GM19238 (cell line): ENCODE data around the gene ADRB1.
A peak's percentile ranks its signal among the peaks of the same experiment; 100 is the strongest.

ENCODE experiments used
- DNase-seq: peaks from one replicate; pipeline ENCODE4 v3.0.0; 2011; ENCODE audit warnings: low spot score; ENCODE audit not compliant: insufficient read length

ADRB1 gene

DNA sequence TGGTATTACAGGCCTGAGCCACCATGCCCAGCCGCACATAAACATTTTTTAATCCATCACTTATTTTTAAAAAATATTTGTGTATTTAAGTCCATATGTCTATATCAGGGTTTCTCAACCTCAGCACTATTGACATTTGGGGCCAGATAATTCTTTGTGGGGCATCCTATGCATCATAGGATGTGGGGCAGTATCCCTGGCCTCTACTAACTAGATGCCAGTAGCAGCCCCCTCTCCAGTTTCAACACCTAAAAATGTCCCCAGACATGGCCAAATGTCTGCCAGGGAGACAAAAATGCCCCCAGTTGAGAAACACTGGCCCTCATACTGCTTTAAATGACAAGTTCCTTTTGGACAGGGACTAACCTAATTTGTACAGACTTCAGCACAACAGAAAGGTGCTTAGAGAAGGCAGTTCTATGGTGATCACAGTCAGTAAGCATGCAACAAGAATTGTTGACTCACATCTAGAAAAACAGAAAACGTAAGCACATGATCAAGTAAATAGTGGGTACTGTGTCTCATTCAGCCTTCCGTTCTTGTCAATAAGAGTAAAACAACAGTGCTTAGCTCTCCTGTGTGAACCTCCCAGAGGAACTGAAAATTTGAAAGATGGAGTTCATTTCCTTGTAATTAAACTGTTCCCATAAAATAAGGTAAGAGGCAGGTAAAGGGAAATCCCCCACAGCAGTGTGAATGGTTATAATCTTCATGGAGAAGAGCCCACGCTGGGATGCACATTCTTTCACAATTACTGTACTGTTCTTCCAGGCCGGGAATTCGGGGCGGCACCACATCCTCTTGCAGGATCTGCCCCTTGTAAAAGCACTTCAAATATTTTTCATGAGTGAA, 17.3 kb upstream of the ADRB1 start:
- no peak for DNase-seq

DNA sequence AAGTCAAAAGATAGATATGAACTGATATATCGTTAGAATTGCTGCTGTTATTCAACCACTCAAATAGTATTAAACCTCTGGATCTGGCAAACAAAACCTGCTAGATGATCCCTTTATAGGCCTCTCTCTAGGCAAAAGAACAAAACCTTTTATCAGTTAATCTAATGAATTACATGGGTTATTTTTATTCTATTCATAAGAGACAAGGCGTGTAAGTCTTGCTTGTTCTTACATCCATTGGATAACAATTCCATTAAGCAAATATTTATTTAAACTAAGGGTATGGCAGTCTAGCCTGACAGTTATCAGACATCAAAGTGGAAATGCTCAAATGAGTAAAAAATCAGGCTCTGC, 16.6 kb upstream of the ADRB1 start:
- DNase-seq: no peak

DNA sequence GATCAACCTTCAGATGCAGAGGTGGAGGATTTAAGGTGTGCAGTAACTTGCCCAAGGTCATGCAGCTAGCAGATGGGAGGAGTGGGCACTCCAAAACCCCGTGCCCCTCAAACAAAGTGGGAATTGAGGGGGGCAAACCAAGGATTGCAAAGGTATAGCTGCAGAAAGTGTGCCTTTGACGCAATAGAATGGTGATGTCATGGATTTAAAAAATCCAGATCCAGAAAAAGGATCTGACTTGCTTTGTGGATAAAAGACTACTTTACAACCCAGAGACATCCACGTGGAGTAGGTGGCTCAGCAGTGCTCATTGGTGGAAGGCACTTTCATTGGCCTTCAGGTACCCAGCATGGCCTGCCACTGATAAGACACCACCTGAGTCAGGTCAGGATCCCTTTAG, 15.7 kb upstream of the ADRB1 start:
- DNase-seq: no peak

DNA sequence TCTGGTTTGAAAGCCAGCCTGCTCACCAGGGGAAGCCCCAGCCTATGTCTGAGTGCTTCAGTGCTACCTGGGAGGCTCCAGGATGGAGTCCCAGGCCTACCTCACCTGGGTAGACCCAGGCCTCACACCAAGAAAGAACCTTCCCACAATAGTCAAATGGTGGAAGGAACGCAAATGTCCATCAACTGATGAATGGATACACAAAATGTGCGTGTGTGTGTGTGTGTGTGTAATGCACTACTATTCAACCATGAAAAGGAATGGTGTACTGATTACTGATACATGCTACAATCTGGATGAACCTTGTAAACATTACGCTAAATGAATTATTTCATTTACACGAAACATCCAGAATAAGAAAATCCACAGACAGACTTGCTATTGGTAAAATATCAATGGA, 15.2 kb upstream of the ADRB1 start:
- DNase-seq: no peak

DNA sequence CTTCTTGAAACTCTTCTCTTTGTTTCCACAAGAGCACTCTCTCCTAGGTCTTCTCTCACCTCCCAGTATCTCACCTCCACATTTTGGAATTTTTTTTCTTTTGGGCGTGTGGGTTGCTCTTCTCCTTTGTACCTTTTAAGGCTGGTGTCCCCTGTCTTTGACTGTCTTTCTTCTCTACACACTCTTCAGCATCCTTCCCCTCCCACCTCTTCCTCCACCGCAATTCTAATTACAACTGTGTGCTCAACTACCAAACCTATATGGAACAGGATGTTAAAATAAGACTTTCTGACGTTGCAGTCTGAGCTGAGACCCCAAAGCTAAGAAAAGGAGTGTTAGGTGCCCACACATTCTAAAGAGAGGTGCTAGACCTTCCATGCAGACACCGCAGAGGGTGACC, 14.0 kb upstream of the ADRB1 start:
- no peak for DNase-seq

DNA sequence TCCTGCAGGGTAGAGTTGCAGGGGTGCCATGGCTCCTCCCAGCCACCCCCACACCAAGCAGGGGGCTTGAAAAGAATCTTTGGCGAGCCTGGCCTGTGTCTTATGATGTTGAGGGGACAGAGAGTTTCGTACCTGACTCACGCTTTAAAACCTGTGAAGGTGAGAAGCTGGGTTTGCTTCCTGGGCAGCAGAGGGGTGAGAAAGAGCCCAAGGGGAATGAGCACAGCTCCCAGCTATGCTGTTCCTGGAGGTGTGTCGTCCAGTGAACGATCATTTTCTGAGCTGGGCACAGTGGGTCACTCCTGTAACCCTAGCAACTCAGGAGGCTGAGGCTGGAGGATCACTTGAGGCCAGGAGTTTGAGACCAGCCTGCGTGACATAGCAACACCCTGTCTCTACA, 13.5 kb upstream of the ADRB1 start:
- DNase-seq: no peak

DNA sequence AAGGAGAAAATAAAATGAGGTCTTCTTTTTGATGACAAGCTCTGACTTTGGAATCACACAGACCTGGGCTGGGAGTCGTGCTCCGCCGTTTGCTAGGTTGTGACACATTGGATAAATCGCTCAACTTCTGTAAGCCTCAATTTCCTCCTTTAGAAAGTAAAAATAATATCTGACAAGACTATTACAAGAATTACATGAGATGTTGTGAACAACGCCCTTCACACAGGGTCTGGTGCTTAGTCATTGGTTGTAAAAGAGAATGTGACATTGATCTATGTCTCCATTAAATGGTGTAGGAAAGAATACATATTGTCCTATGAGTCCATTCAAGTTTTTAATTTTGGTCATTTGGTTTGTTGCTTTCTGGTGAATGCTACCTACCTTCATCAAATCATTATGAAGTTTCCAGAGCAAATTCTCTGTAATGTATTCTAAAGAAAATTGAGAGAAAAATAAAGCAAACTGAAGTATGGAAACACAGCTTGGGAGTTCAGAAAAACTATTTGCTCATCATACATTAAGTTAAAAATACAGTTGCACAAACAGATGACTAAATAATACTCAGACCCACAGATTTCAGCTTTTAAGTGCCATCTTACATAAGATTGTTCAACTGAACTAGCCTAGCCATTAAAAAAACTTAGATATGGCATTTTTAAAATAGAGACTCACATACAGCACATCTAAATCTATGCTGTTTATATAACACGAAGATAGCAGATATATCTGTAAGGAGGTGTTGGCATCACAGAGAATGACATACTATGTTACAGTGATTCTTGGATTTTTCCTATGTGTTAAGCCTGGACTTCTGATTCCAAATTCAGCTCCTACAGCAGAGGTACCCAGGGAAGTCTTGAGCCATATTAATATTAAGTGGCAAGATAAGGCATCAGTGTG, 12.3 kb upstream of the ADRB1 start:
- no peak for DNase-seq

DNA sequence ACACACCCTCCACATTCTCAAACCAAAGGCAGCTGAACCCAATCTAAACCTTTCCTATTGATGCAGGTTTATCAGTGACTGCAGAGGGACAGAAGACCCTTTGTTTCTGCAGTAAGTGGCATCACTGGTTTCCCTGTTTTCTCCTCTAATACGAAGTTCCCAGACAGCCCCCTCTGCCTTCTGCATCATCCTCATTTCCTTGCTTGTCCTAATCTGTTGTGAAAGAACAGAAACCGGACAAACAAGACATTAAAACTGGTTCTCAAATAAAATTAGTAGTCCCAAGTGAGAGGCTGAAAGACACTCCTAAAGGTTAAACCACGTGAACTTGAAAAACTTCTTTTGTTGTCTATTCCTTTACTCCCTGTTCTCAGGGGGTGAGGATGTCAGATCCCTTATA, 10.1 kb upstream of the ADRB1 start:
- DNase-seq: no peak

DNA sequence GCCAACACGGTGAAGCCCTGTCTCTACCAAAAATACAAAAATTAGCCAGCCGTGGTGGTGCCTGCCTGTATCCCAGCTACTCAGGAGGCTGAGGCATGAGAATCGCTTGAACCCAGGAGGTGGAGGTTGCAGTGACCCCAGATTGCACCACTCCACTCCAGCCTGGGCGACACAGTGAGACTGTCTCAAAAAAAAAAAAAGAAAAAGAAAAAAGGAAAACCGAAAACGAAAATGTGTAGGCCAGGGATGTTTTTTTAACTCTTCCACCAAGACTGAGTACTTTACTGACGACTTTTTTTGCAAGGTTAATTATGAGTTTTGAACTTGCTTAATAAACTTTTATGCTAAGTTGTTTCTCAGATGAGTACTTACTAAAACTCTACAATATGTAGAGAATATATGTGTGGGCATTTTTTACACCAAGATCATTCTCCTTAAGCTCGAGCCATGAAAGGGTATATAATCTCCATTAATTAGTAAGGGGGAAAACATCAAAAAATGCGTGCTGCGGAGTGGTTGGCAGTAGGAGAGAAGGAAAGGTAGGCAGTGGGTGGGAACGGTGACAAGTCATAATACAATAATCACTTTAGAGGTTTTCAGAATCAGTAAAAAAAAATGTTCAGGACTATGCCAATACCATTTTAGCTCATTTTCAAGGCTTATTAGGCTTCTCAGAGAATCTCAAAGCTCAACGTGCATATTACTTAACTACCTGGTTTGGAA, 8.6 kb upstream of the ADRB1 start:
- no peak for DNase-seq

DNA sequence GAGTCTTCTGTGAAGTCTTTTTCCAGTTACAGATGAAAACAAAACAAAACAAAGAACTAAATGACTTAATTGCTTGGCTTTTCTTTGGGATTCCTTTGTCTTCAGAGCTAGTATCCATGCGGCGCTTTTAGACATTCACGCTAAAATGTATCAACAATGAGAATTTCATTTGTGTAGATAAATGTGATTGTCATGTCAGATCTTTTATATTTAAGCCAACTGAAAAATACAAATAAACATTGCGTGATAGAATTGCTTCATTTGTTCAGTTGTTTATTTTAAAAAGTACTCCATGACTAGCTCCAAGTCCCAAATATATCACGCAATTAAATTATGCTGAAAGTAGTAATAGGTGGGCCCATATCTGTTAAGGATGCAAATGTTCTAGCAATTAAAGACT, 7.9 kb upstream of the ADRB1 start:
- DNase-seq: no peak

DNA sequence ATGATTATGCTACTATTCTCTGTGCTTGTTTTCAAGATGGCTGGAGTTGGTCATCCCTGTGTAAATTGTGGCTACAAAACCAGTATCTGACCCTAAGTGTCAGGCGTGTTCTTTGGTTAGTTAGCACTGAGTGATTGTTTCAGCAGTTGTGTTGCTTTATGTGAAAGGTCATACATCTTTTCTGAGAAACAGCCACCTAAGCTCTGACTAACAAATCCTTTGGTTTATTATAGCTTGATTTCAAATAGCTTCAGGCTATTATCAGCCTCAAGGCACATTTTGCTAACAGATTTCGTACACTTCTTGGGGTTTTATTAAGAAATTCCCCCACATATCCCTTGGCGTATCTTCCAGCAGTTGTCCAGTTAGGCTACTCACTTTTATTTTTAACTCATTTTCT, 4.8 kb upstream of the ADRB1 start:
- no peak for DNase-seq

DNA sequence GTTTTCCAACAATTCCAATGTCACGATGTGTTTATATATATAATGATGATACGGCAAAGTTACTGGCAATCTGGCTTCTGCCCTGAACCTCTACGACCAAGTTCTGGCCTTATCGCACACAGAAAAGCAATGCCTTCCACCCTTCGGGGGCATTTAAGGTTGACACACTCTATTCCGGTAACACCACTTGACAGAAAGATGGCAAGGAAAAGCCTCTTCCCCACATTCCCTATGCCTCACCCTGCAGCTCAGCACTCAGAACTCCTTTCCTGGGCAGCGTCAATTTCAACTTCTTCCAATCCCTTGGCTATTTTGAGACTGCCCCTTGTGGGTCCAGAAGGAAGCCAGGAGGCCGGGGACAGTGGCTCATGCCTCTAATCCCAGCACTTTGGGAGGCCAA, 2.5 kb upstream of the ADRB1 start:
- no peak for DNase-seq

DNA sequence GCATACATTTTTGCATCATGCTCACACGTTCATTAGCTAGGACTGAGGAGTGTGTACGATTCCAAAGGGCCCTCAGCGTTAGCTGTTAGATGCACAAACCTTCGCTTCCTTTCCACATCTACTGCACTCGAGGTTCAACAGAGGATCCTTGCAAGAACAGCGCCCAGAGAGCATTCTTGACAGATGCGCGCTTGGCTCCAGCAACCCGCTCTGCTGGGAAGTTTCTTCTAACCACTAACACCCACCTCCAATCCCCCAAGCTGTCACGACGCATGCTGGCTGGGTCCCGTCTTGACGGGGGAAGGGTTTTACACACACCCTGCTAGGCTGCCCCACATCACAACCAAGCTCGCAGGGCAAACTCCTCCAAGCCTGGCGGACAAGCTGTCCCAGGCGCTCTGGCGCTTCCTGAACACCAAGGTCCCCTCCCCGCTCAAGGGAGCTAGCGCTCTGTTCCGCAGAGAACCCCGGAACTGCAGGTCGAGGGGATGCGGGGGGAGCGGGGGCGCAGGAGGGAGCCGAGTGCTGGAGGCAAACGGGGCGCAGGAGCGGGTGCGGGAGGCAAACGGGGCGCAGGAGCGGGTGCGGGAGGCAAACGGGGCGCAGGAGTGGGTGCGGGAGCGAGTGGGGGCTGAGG, 653 bp upstream of the ADRB1 start:
- DNase-seq: peak; percentile 26

DNA sequence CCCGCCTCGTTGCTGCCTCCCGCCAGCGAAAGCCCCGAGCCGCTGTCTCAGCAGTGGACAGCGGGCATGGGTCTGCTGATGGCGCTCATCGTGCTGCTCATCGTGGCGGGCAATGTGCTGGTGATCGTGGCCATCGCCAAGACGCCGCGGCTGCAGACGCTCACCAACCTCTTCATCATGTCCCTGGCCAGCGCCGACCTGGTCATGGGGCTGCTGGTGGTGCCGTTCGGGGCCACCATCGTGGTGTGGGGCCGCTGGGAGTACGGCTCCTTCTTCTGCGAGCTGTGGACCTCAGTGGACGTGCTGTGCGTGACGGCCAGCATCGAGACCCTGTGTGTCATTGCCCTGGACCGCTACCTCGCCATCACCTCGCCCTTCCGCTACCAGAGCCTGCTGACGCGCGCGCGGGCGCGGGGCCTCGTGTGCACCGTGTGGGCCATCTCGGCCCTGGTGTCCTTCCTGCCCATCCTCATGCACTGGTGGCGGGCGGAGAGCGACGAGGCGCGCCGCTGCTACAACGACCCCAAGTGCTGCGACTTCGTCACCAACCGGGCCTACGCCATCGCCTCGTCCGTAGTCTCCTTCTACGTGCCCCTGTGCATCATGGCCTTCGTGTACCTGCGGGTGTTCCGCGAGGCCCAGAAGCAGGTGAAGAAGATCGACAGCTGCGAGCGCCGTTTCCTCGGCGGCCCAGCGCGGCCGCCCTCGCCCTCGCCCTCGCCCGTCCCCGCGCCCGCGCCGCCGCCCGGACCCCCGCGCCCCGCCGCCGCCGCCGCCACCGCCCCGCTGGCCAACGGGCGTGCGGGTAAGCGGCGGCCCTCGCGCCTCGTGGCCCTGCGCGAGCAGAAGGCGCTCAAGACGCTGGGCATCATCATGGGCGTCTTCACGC, 825 bp downstream of the ADRB1 start:
- DNase-seq: peak; percentile 9

DNA sequence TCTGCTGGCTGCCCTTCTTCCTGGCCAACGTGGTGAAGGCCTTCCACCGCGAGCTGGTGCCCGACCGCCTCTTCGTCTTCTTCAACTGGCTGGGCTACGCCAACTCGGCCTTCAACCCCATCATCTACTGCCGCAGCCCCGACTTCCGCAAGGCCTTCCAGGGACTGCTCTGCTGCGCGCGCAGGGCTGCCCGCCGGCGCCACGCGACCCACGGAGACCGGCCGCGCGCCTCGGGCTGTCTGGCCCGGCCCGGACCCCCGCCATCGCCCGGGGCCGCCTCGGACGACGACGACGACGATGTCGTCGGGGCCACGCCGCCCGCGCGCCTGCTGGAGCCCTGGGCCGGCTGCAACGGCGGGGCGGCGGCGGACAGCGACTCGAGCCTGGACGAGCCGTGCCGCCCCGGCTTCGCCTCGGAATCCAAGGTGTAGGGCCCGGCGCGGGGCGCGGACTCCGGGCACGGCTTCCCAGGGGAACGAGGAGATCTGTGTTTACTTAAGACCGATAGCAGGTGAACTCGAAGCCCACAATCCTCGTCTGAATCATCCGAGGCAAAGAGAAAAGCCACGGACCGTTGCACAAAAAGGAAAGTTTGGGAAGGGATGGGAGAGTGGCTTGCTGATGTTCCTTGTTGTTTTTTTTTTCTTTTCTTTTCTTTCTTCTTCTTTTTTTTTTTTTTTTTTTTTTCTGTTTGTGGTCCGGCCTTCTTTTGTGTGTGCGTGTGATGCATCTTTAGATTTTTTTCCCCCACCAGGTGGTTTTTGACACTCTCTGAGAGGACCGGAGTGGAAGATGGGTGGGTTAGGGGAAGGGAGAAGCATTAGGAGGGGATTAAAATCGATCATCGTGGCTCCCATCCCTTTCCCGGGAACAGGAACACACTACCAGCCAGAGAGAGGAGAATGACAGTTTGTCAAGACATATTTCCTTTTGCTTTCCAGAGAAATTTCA, 1.7 kb downstream of the ADRB1 start:
- DNase-seq: peak; percentile 36

DNA sequence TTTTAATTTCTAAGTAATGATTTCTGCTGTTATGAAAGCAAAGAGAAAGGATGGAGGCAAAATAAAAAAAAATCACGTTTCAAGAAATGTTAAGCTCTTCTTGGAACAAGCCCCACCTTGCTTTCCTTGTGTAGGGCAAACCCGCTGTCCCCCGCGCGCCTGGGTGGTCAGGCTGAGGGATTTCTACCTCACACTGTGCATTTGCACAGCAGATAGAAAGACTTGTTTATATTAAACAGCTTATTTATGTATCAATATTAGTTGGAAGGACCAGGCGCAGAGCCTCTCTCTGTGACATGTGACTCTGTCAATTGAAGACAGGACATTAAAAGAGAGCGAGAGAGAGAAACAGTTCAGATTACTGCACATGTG, 2.4 kb downstream of the ADRB1 start:
- DNase-seq: no peak

DNA sequence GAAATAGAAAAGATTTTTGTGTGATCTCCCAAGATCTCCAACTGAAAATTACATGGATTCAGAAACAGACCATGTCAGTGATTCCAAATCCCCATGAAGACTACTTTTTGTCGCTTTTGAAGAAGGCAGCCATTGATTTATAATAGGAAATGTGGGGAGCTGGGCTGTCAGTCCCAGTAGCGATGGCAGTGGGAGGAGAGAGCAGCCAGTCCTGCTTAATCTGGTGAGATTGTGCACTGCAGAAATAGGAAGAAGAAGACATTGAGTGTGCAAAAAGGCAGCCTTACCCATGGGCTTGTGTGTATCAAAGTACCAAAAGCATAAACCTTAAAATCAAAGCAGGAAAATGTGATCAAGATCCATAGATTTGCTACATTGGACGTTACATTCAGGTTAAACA, 4.8 kb downstream of the ADRB1 start:
- no peak for DNase-seq

DNA sequence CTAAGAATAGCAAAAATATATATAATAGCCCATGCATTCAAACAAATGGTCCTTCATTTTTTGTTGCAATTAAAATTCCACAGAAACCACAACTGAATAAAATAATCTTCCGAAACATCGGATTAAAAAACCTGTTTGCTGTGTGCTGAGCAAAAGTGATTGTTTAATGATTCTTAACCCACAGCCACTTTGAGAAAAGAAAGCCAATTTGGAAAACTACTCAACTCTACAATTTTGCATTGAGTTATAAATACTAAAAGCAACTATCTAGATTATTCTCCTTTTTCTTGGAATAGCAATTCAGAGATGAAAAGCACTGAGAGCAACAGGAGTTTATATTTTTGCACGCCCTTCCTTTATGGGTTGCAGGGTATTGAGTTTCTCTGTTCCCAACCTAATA, 8.0 kb downstream of the ADRB1 start:
- DNase-seq: no peak

DNA sequence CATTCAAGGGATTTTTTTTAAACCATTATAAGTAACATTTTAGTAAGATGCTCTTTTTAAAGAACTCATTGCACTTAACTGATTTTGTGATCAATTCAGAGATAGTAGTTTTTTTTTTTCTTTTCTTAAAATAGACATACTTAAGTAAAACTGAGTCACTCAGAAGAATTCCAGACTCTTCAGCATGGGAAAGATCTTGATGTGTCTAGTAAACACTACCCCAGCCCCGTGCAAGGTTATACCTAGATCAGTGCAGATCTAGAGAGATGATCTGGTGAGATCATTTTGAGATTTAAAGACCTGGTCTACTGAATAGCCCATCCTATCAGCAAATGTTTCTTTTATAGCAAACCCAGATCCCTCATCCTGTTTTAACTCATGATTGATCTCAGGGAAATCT, 8.6 kb downstream of the ADRB1 start:
- DNase-seq: no peak

DNA sequence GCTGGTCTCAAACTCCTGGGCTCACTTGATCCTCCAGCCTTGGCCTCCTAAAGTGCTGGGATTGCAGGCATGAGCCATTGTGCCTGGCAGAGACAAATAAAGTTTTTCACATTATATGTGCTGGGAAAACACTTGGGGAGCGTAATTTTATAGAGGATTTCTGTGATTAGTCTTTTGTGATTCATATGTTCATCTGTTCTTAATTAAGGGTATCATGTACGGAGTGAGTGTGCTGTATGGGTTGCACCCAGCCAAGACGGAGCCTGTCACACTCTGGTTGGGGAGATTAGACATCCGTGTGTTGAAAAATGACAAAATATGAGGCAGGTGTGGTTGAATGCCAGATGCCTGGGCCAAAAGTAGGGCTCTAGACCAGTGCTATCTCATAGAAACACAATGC, 10.3 kb downstream of the ADRB1 start:
- DNase-seq: no peak
